ENCODE results near the gene RIBC2. TPM values are rescaled to one million over a fixed set of nuclear protein-coding genes. Genes with fewer than 3 reads are reported as not detected.

Gene RIBC2
- polyA plus RNA-seq, 1 of the 3 experiments (the other 2 are of a cell fraction): not detected

- no peaks in the 10 kb centered on the region for H3K79me2 ChIP-seq (ENCODE audit: insufficient read depth)
- no peak overlapping the region for H3K4me3 ChIP-seq (ENCODE audit: low read depth in 2 of 2, low read length in 1 of 2)
- POLR2A ChIA-PET: no interaction called here
- TF ChIP-seq FOXJ3 (CRISPR knock-in tag; IDR thresholded peaks at IDR 0.05): no peak
- no peak for TF ChIP-seq FOXM1 (IDR thresholded peaks at IDR 0.05; ENCODE audit: low read depth)
- no peak for TF ChIP-seq MXI1 (IDR thresholded peaks at IDR 0.05; ENCODE audit: low read depth, low read length)
- TF ChIP-seq ZBTB33 (IDR thresholded peaks at IDR 0.05; ENCODE audit: borderline replicate concordance, low read depth): no peak
- TF ChIP-seq EZH2phosphoT487 (IDR thresholded peaks at IDR 0.05; ENCODE audit: borderline replicate concordance, low read depth): no peak
- TF ChIP-seq RAD21 (IDR thresholded peaks at IDR 0.05; ENCODE audit: low read length): no peak
- TF ChIP-seq CTCF (IDR thresholded peaks at IDR 0.05): no peak
- no peak for TF ChIP-seq TAF1 (IDR thresholded peaks at IDR 0.05; ENCODE audit: borderline replicate concordance, low read depth, low read length)
- no peak for TF ChIP-seq YY1 (IDR thresholded peaks at IDR 0.05; ENCODE audit: low read depth)
- no peak for TF ChIP-seq MAX (IDR thresholded peaks at IDR 0.05; ENCODE audit: low read depth)
- no peak for TF ChIP-seq CHD2 (IDR thresholded peaks at IDR 0.05; ENCODE audit: low read length, partially characterized antibody)
- TF ChIP-seq MEF2A (IDR thresholded peaks at IDR 0.05; ENCODE audit: borderline replicate concordance, low read depth): no peak
- TF ChIP-seq TCF12 (IDR thresholded peaks at IDR 0.05): no peak
- no peak for TF ChIP-seq SIN3A (IDR thresholded peaks at IDR 0.05; ENCODE audit: borderline replicate concordance, low read depth, low read length)
- TF ChIP-seq USF1 (IDR thresholded peaks at IDR 0.05; ENCODE audit: borderline replicate concordance, low read depth): no peak
- TF ChIP-seq NFIC (IDR thresholded peaks at IDR 0.05; ENCODE audit: borderline replicate concordance): no peak
- H3K27me3 ChIP-seq (ENCODE audit: insufficient read depth): no peaks in the 10 kb centered on the region
- CTCF ChIA-PET: interaction anchor here (1.4 kb wide), 1 partner anchor 10 kb away, joined by 3 read pairs; no protein-coding TSS in a partner anchor
- H4K20me1 ChIP-seq (ENCODE audit: insufficient read depth): no peaks in the 10 kb centered on the region
- H3K9me2 ChIP-seq: no peaks in the 10 kb centered on the region
- no peak for DNase-seq
- no peaks in the 10 kb centered on the region for H3K36me3 ChIP-seq (replicated peaks in 1 of 2; ENCODE audit: control insufficient read depth in 1 of 2, insufficient read depth in 2 of 2, low read length in 1 of 2)
- H3K9ac ChIP-seq: no peak overlapping the region
- WGBS (ENCODE audit: low lambda C conversion rate): 78% methylated on average over 3 of the region's 3 CpGs
- no peak overlapping the region for H3K4me2 ChIP-seq
- no peaks in the 10 kb centered on the region for H3F3A ChIP-seq (replicated peaks; ENCODE audit: insufficient read depth)
- no peaks in the 10 kb centered on the region for H3K9me3 ChIP-seq
- H2AFZ ChIP-seq (ENCODE audit: low read depth): no peak overlapping the region
- peaks cover 8 to 10% of the 10 kb centered on the region in 2 experiments for H3K4me1 ChIP-seq (ENCODE audit: control insufficient read depth in 1 of 2, insufficient read depth in 2 of 2, low read depth in 1 of 2, low read length in 1 of 2)
- H3K27ac ChIP-seq (ENCODE audit: low read depth in 2 of 2, low read length in 1 of 2): no peak overlapping the region
Measured at GRCh38 chr22:45472426-45472825, 58.9 kb downstream of the RIBC2 start.

Measured in SK-N-SH (cell line).